ENCODE data around the gene UAP1.

DNA sequence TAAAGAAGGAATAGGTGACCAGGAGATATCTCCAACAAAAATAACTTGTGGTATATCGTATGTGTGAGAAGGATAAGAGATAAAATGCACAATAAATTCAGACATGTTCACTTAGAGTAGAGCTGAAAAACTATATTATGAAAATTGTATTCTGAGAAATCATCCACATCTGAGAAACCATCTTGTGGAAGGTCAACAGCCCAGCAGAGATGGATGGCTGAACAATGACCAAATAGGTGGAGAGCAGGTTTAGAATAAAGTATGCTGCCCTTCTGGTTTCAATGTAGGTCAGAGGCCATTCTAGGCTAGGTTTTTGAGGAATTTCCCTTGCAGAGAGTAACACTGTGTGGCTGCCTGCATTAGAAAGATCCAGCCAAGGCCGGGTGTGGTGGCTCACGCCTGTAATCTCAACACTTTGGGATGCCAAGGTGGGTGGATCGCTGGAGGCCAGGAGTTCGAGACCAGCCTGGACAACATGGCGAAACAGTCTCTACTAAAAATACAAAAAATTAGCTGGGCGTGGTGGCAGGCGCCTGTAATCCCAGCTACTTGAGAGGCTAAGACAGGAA, 8.8 kb upstream of the UAP1 start:
- TF ChIP-seq POLR2A (IDR thresholded peaks at IDR 0.05): no peak
- no peak for TF ChIP-seq CTCF (IDR thresholded peaks at IDR 0.05)

Measured in right lobe of liver (tissue), 4 donors.